ENCODE results near the gene EIF5A.

Gene EIF5A

GRCh38 chr17:7285679-7286078 lies 21.7 kb upstream of the EIF5A start:
- DNase-seq: no peak

DNA sequence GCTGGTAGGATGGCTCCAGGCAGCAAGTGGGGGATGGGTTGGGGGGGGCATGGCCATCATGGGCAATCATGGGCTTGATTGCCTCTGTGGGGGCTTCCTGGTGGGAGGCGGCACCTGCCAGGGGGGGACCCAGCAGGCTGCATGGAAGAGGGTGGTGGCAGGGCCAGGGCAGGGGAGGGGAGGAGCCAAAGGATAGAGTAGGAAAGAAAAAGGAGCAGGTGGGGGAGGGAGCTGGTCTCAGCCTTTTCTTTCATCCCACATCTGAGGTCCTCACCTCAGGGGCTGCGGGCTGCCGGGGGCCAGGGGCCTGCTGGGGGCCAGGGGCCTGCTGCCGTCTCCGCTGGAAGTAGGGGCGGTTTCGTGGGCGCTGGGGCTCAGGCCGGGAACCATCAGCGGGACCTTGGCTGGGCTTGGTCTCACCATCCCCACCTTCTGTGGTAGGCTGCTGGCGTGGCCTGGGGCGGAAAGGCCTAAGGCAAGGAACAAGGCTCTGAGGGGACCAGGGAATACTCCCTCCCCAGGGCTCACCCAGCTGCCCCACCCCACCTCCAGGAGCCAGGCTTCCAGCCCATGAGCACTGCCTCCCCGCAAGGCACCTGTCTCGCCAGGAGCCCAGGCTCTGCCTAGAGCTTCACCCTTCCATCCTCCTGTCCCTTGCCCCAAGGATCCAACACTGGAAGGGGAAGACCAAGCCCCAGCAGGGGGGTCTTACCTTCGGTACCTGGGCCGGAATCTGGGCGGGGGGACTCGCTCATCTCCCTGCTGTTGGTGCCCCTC lies 18.0 kb upstream of the EIF5A start:
- DNase-seq: no peak

GRCh38 chr17:7290166-7290565 lies 17.3 kb upstream of the EIF5A start:
- DNase-seq: no peak

DNA sequence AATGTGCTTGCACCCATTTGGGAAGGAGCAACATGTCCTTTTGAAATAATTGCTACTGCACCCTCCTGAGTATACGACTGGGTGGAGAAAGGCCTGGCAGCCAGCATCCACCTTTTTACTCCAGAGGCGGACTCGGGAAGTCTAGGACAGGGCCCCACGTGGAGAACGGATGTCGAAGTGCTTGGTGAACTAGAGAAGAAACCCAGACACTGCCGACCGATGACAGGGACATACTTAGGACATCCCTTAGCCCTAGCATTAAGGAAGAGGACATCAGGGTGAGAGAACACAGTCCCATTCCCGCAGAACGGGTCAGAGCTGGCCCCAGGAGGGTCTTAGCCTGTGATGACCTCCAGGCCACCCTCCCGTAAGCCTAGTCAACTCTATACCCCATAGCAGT lies 16.7 kb upstream of the EIF5A start:
- no peak for DNase-seq

- DNase-seq: no peak
These were observed 15.2 kb upstream of the EIF5A start for GRCh38 chr17:7292194-7292593.

DNA sequence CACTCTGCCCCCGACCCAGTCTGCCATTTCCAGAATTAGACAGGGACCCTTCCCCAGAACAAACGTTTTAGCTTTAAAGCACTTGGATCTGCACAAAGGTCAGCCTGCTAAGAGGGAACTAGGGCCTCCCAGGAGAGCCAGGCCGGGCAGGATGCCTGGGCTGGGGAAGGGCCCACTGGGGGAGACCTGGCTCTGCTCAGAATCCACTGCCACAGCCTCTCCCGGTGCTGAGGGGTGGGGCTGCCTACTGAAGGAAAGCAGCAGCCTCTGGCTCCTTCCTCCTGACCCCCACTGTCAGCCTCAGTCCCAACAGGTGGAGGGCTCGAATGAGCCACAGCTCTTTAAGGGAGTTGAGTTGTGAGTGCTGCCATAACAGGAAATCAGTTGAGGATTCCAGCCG lies 14.7 kb upstream of the EIF5A start:
- no peak for DNase-seq

DNA sequence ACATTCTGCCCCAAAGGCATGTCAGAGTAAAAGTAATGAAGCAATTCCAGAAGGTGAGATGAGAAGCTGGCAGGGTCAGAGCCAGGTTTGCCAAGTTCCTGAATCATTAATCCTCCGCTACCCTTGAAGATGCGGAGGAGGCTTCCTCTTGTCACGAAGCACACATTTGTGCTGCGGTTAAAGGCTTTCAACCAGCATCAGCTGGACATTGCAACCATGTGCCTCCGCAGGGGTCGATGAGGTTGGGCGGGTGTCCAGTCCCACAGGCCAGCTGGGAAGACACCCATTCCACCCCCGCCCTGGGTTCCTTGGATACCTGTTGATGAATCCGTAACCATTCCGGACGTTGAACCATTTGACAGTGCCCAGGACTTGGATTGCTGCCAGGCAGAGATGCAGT lies 14.3 kb upstream of the EIF5A start:
- DNase-seq: no peak

GRCh38 chr17:7293816-7294613 lies 13.4 kb upstream of the EIF5A start:
- peak; percentile 49 for DNase-seq

- DNase-seq: peak; percentile 87
These were observed 12.7 kb upstream of the EIF5A start, which contains the start of gene YBX2 for GRCh38 chr17:7294614-7295153. TSS of gene YBX2 (minus strand) at chr17:7294639. CDS start at chr17:7294500, 139 bp downstream.

DNA sequence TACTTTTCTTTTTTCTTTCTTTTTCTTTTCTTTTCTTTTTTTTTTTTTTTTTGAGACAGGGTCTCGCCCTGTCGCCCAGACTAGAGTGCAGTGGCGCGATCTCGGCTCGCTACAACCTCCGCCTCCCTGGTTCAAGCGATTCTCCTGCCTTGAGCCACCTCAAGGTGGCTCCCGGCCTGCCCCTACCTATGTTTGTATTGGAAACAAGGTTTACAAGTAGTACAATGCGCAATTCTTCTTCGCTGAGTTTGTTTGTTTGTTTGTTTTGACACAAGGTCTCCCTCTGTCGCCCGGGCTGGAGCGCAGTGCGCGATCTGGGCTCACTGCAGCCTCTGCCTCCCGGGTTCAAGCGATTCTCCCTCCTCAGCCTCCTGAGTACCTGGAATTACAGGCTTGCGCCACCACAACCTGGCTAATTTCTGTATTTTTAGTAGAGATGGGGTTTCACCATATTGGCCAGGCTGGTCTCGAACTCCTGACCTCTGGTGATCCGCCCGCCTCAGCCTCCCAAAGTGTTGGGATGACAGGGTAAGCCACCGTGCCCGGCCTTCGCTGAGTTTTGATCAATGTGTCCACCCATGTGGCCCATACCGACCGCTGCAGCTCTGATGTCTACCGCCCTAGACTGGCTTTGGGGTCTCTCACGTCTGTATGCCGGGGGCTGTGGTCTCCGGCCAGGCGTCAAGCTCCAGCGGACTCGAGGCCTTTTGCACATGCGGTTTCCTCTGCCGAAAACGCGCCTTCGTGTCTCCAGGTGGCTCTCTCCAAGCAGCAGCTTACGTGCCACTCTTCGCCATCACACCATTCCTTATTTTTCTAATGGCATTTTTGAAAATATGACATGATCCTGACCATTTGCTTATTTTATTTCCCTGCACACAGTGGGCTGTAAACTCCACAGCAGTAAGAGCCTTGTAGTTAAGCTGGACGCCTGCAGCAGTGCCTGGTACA lies 11.9 kb upstream of the EIF5A start:
- DNase-seq: no peak

- DNase-seq: peak; percentile 80
These were observed 11.1 kb upstream of the EIF5A start for GRCh38 chr17:7296189-7296861.

GRCh38 chr17:7304179-7304578 lies 3.2 kb upstream of the EIF5A start:
- no peak for DNase-seq

GRCh38 chr17:7307686-7308624 lies 527 bp downstream of the EIF5A start:
- peak; percentile 60 for DNase-seq

DNA sequence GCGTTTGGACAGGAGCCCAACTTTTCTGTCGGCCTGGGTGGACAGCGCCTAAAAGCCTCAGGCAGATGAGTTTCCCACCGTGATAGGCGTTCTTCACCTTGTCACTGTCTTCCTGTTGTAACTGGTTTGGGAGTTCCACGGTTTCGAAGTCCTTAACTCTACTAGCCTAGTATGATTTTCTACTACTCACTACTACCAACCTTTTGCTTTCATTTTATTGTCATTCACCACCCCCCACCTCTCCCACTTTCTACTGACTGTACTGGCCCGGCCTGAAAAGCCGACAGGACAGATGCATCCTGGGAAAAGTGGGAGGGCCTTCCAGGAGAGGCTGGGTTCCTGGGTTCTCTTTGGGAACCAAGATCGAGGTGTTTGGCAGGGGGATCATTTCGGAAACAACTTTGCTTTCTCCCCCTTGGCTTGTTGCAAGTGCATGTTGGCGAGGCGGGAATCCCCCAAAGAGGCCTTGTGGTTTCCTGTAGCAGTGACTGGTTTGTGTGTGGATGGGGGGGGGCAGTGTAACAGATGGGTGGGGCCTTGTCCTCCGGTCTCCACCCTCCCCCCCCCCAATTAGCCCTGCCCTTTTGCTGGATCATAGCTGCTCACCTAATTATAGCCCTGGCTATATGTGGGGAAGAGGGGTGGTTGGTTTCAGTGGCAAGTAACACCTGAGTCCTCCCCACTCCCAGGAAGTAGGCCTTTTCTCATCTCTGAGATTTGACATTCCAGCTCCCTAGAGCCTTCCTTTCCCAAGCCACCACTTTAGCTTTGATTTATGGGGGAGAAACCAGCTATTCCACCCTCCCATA lies 1.4 kb downstream of the EIF5A start:
- peak; percentile 88 for DNase-seq

GRCh38 chr17:7309628-7310027 lies 2.2 kb downstream of the EIF5A start:
- no peak for DNase-seq

GRCh38 chr17:7311110-7311705 lies 3.8 kb downstream of the EIF5A start:
- DNase-seq: no peak

DNA sequence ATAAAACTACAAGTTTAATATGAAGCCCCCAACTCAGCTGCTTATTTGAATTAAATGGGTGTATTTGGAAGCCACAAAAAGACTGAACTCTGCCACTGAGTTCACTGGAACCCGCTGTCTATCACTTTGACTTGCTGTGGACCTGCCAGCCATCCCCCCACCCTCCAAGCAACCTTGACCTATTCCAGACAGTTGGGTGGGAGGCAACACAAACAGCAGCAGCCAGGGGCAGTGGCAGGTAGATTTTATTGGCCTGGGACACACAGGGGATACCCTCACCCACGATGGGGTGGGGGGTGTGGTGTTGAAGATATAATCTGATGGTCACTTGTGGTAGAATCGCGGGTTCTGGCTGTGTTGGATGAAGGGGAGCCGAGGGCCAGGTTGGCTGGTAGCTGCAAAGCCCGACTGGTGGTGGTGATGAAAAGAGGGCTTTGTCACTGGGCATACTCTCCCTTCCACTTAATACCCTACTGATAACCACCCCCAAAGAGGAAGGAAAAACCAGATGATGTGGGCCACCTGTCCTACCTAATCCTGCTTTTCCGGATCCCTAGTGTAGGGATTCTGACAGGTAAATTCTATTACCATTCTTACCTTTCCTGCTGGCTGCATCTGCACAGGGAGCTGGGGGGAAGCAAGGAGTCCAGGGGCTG lies 5.1 kb downstream of the EIF5A start:
- DNase-seq: no peak

DNA sequence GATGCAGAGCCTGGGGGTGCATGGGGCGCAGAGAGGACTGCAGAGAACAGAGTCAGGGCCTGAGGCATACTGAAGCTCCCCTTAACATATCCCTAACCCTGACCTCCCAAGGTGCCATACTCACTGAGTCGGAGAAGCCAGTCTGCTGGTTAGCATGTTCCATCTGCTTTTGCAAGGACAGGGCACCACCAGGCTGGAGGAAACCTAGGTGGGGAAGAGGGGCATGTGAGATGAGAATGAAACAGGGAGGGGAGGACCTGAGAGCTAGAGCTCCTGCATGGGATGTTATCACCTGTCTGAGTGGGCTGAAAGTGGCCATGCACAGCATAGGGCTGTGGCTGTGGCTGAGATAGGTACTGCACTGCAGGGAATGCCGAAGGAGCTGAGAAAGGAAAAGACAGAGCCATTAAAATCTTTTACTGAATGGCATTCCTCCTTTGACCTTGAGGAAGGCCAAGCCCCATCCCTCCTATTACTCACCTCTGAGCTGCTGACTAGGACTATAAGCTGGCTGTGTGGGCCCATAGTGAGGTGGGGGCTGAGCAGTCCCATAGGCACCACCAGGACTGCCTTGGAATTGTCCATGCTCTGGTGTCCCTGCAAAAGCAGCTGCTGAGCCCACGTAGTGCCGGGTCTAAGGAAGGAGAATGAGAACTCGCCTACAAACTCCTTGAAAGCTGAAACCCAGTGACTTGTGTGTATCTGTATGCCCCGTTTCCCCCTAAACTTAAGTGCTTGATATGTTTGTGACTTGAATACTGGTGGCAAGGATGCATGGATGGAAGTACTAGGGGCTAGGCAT lies 5.9 kb downstream of the EIF5A start:
- DNase-seq: peak; percentile 51
